HG03521 (cell line): Measurements from ENCODE around the gene FAM120B.
A peak's percentile ranks its signal among the peaks of the same experiment; 100 is the strongest.

ENCODE experiments used
- ATAC-seq: cut with Tn5 transposase; IDR thresholded peaks from one replicate; pipeline ENCODE4 v1.9.1; 2021; ENCODE audit warnings: mild to moderate bottlenecking, moderate library complexity; ENCODE audit not compliant: unreplicated experiment

Gene FAM120B

DNA sequence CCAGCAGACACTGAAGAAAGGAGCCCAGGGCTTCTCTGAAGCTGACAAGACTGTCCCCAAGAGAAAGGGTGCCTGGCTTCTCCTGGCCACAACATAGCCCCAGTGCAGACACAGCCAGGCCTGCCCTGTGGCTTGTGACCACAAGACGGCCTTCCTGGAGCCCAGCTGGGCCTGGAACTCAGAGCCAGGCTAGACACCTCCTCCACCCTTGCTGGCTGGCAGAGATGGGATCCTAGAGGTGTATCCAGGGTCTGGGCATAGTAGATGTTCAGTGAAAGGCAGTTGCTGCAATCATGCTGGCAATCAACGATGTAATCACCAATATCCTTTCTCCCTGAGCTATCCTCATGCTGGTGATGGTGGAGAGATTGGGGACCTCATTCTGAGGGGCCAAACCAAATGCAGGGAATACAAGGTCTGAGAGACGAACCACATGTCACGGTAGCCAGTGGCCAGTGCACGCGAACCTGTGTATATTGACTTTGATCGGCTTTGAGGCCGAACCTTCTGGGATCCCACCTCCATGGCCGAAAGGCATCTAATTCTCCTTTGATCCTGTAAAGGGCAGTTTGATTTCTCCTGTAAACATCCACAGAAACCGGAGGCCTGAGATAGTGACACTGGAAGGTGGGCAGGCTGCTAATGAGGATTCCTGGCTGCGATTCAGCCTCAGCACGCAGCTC, 131.3 kb downstream of the FAM120B start:
- ATAC-seq: no peak

GRCh38 chr6:170438402-170438753, 131.8 kb downstream of the FAM120B start:
- ATAC-seq: peak; percentile 92

DNA sequence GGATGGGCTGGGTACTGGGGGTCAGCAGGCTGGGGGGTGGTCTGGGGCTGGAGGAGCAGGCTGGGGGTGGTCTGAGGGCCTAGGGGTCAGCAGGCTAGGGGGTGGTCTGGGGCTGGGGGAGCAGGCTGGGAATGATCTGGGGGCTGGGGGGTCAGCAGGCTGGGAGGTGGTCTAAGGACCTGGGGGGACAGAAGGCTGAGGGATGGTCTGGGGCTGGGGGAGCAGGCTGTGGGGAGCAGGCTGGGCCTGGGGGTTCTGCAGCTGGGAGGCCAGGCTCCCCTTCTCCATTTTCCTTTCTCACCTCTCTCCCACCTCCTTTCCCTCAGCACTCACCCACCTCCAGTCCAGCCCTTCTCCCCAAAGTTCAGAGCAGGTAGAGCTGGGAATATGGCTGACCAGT, 132.3 kb downstream of the FAM120B start:
- no peak for ATAC-seq

DNA sequence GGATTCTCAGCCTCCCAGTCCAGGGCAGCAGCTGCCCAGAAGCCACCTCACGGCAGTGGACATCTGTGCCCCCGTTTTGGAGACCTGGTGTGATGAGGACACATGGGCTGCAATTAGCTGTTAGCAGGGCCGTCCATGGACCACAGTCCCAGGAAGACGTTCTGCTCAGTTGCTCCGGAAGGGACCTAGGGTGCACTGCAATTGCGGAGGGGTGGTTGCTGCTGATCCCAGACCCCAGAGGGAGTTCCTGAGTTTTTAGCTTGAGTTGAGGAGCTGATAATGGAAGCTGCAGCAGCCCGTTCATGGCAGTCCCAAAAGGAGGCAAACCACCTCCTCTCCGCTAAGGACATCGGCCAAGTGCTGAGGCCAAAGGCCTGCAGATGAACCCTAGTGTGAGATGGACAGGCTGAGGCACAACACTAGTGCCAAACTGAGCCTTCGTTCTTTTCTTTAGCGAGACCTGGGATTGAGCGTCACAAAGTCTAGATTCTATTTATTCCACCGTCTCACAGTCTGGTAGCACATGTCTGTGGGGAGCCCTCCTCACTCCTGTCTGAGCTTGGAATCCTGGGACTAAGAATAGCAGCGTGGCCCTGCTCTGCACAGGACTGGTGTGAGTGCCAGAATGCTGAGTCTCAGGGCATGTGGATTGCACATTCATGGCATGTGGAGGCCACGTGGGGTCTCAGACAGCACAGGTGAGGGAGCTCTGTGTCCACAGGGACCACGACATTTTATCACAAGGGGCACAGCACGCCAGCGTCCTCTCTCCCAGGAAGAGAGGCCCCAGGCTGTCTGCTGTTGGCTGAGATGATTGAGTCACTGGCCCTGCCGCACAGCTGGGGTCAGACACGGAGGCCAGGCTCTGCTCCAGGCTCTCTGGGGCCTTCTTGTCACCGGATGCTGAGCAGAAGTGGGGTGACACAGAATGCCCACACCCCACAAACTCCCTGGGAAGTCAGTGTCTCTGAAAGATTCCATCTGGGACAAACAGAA, 133.1 kb downstream of the FAM120B start:
- no peak for ATAC-seq

DNA sequence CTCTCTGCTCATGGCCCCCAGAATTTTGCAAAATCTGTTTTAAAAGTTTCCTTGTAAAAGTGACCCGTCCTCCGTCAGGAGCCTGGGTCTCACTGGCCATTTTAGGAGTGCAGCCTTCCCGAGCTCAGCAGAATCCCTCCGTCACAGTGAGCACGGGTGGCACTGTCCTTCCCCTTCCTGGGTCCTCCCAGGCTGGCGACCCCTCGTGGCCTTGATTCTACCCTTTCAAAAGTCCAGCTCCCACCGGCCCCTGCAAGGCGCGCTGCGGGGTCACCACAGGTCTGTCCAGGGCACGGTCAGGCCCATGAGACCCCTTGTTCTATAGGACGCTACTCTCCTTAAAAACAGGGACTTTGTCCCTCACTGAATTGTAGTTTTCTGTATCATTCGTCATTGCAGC, 133.9 kb downstream of the FAM120B start:
- ATAC-seq: no peak

DNA sequence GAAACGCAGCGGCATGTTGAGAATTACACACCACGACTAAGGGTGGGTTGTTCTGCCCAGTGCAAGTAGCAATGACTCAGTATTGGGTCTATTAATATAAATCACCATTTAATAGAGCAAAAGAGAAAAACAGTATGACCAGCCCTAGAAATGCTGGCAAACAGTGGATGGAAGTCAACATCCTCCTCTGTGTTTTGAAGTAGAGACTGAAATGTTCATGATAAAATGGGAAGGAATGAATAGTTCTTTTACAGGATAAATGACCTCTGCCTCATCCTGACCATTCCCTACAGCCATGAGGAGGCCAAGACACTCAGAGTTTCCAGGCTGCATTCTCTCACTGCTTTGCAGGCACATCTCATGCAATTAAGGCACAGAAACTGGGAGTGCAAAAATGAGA, 134.8 kb downstream of the FAM120B start:
- no peak for ATAC-seq

GRCh38 chr6:170442596-170442995, 136.0 kb downstream of the FAM120B start:
- ATAC-seq: no peak

DNA sequence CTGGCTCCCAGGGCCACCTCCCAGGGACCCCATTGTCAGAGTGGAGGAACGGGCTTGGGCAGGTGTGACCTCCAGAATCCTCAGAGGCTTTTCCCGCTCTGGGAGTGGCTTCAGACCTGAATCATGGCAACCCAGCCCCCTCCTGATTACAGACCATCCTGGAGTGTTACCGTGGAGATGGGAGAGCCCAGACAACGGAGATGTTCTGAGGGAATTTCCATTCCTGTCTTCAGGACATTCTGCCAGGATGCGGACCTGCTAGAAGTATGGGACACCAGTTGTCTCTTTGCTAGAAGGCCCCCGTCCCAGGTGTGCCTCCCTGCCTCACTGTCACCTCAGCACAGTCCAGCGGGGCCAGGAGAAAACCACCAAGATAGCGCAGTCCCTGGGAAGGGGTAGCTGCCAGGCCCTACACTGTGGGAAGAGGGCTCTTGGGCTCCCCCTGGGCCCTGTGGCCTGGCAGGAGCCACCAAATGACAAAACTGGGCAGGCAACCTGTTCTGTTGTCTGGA, 136.6 kb downstream of the FAM120B start:
- ATAC-seq: no peak

- no peak for ATAC-seq
Measured at GRCh38 chr6:170444056-170444591, 137.6 kb downstream of the FAM120B start.

GRCh38 chr6:170444811-170445211, 138.3 kb downstream of the FAM120B start:
- no peak for ATAC-seq

DNA sequence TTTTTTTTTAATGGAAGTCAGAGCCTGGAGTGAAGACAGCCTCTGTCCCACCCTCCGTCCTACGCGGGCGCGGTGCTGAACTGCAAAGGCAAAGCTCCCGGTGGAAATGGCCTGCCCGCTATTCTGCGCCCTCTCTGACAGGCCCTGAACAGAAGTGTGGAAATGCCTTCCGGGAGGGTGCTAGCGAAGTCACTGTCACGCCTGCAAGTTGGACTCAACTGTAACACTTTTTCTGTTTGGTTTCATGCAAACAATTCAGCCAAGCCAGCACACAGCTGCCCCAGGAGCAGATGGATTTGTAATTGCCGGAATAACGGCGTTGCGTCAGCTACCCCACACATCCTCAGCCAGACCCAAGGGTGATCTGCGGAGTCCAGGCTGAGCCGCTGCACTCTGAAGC, 138.9 kb downstream of the FAM120B start:
- ATAC-seq: no peak

- no peak for ATAC-seq
Measured at GRCh38 chr6:170445971-170446370, 139.4 kb downstream of the FAM120B start.

- ATAC-seq: no peak
Measured at GRCh38 chr6:170446841-170447560, 140.4 kb downstream of the FAM120B start.

- no peak for ATAC-seq
Measured at GRCh38 chr6:170447561-170447930, 141.0 kb downstream of the FAM120B start.

GRCh38 chr6:170448317-170448716, 141.8 kb downstream of the FAM120B start:
- ATAC-seq: no peak

- ATAC-seq: no peak
Measured at GRCh38 chr6:170448751-170449630, 142.4 kb downstream of the FAM120B start.

DNA sequence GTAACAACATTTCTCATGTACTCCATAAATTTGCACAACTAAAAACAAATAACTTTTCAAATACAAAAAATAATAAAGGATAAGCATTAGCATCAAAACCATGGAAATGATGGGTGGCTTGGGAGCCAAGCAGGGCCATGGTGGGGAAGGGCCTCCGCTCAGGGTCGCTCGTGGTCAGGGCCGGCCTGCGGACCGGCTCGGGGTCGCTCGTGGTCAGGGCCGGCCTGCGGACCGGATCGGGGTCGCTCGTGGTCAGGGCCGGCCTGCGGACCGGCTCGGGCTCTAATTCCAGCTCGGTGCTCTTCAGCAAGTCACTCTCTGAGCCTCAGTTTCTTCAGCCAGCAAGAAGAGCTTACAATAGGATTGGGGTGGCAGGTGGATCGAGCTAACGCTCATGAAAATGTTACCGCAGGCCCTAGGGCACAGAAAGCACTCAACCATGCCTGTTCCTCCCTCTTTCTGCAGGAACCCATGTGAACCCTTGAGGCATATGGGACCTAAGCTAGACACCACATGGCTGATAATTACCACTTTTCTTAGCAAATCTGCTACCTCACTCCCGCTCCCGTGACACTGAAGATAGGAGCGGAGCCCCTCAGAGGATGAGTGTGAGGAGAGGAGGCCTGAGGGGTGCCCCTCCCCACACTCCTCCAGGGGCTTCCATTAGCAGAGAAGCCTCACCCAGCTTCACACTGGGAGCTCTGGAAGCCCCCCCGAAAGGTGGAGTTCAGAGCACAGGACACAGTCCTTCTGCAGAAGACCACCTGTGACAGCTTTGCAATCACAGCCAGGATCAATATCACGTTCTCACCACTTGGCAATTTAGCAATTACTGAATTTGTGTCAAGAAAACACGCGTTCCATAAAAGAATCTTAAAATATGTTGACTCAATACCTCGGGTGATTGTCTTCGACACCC, 143.5 kb downstream of the FAM120B start:
- ATAC-seq: no peak

DNA sequence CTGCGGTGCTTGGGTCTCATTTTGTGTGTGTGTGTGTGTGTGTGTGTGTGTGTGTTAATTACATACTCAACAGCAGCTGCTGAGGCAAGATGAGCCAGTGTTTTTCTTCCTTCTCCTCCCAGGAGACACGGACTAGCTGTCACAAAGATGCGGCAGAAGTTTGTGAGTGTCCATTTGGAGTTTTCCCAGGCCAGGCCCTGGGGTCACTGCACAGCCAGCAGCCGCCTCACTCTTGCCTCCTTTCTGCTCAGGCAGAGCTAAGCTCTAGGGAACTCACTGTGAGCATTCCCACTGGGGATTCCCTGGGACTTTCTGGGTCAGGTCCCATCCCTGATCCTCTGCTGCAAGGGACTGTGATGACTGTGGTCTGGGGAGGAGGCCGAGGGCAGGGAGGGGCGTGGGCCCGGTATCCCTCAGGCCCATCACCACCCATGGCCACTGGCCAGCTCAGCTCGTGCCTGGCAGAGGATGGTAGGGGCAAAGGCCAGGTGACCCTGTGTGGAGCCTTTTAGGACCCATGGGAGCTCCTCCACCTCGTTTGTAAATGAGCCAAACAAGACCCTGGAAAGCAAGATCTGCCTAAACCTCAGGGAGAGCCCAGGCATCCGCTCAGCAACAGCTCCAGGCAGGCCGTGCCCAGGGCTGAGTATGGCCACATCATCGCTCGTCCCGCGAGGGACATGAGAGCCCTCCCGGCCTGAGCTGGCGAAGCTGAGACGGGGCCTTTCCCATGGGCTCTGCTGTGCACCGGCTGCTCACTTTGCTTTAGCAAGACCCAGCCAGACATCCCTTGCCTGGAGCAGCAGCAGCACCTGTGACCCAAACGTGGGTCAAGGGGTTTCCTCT, 144.6 kb downstream of the FAM120B start:
- ATAC-seq: no peak
